GM23338 (cell line): ENCODE measurements around the gene SLC30A10.

ENCODE experiments used
- CTCF ChIP-seq, 2 experiments: fragments of 200-600 bp in 1 of 2; sonication (generic) in 1 of 2; conservative IDR thresholded peaks; 2 replicates each; pipeline versions ENCODE4 v1.5.1 to v1.6.1; 2016 to 2017; ENCODE audit warnings: antibody characterized with exemption in 2 of 2, low read depth in 2 of 2, mild to moderate bottlenecking in 2 of 2, moderate library complexity in 1 of 2
- EZH2 ChIP-seq: fragments of 200-600 bp; sonication (generic); IDR thresholded peaks from one replicate; pipeline ENCODE4 v1.8.0; 2017; ENCODE audit warnings: antibody characterized with exemption, mild to moderate bottlenecking, low read depth; ENCODE audit not compliant: unreplicated experiment
- EZH2phosphoT487 ChIP-seq: fragments of 200-600 bp; sonication (generic); IDR thresholded peaks from one replicate; pipeline ENCODE4 v1.8.1; 2018; ENCODE audit warnings: antibody characterized with exemption; ENCODE audit not compliant: unreplicated experiment
- POLR2AphosphoS5 ChIP-seq: IDR thresholded peaks from 2 replicates; pipeline ENCODE4 v1.6.1; 2016; ENCODE audit warnings: antibody characterized with exemption, low read depth

- TF ChIP-seq CTCF (conservative IDR thresholded peaks at IDR 0.05; ENCODE audit: low read depth in 2 of 2), result no peak
- TF ChIP-seq EZH2, result no peak
- no peak for TF ChIP-seq EZH2phosphoT487
- TF ChIP-seq POLR2AphosphoS5, result no peak
These were observed 46.3 kb downstream of the SLC30A10 start for GRCh38 chr1:219882096-219882495.
